Natural killer cell (primary cell): Measurements from ENCODE around the gene FSTL4. TPM values are rescaled to one million over a fixed set of nuclear protein-coding genes. Genes with fewer than 3 reads are reported as not detected.

ENCODE experiments used
- ATAC-seq, 3 donors: fragments of 150-1000 bp in 2 of 3; fragments of 200-7000 bp in 1 of 3; cut with Tn5 transposase; 1 replicate in 1 of 3; 2 replicates in 2 of 3; pipeline ENCODE4 v1.10.0; 2021; ENCODE audit warnings: mild to moderate bottlenecking in 2 of 3, moderate library complexity in 2 of 3
- DNase-seq, 2 donors: peaks; one replicate each; pipeline versions ENCODE4 v3.0.0 to v3.0.0-alpha.2; 2013 to 2021; ENCODE audit warnings: mixed read lengths in 1 of 2
- H3K27ac ChIP-seq: one replicate; pipeline ENCODE4 v1.5.1; 2013; ENCODE audit warnings: mild to moderate bottlenecking, low read length
- H3K27me3 ChIP-seq: one replicate; pipeline ENCODE4 v1.6.1; 2013; ENCODE audit warnings: low read length; ENCODE audit not compliant: control insufficient read depth, insufficient read depth
- H3K36me3 ChIP-seq: one replicate; pipeline ENCODE4 v1.6.1; 2013; ENCODE audit warnings: low read length; ENCODE audit not compliant: control insufficient read depth, insufficient read depth
- H3K4me1 ChIP-seq: one replicate; pipeline ENCODE4 v1.6.1; 2013; ENCODE audit warnings: low read length; ENCODE audit not compliant: control insufficient read depth, insufficient read depth
- H3K4me3 ChIP-seq: one replicate; pipeline ENCODE4 v1.5.1; 2013; ENCODE audit warnings: low read length
- H3K9me3 ChIP-seq: one replicate; pipeline ENCODE4 v1.6.1; 2013; ENCODE audit warnings: low read length; ENCODE audit not compliant: control insufficient read depth, insufficient read depth
- H3K27ac Mint-ChIP-seq, 2 donors: one replicate each; pipeline ENCODE4 v1.8.0; 2022; ENCODE audit warnings: mild to moderate bottlenecking in 2 of 2, mixed read lengths in 2 of 2, moderate library complexity in 1 of 2
- H3K27me3 Mint-ChIP-seq, 2 donors: one replicate each; pipeline ENCODE4 v1.8.0; 2022; ENCODE audit warnings: low read depth in 2 of 2, mixed read lengths in 2 of 2
- H3K36me3 Mint-ChIP-seq: one replicate; pipeline ENCODE4 v1.8.0; 2022; ENCODE audit warnings: mixed read lengths
- H3K4me1 Mint-ChIP-seq, 2 donors: one replicate each; pipeline ENCODE4 v1.8.0; 2022; ENCODE audit warnings: mixed read lengths in 2 of 2
- H3K4me3 Mint-ChIP-seq: one replicate; pipeline ENCODE4 v1.8.0; 2022; ENCODE audit warnings: mild to moderate bottlenecking, moderate library complexity, mixed read lengths
- H3K9me3 Mint-ChIP-seq, 2 donors: one replicate each; pipeline ENCODE4 v1.8.0; 2022; ENCODE audit warnings: mixed read lengths in 2 of 2
- CTCF ChIP-seq: fragments of 200-600 bp; IDR thresholded peaks from one replicate; pipeline ENCODE4 v1.8.0; 2022; ENCODE audit warnings: antibody characterized with exemption
- WGBS: methylation state at CpG from one replicate; pipeline ENCODE4 v1.1.7; 2013; ENCODE audit warnings: missing lambda C conversion rate; ENCODE audit not compliant: insufficient coverage; 5-methylcytosine and 5-hydroxymethylcytosine counted together
- intact Hi-C: fragments of 100-400 bp; cut with micrococcal nuclease; formaldehyde crosslinking; loops from one replicate; pipeline ENCODE4 v1.14.2; 2022
- total RNA-seq, 4 donors: library from RNA; stranded (reverse); fragments of 120-200 nt in 1 of 4; gene quantifications; one replicate each; pipeline versions ENCODE4 v1.2.3 to v1.2.4, GENCODE V29; 2013 to 2022

The FSTL4 gene
- total RNA-seq, 3 donors from 2014 or later (not counting 1 experiment from before 2014, with no cell fraction given), result 0.11 to 0.75 (median 0.55) TPM

GRCh38 chr5:133425764-133426163, 186.6 kb downstream of the FSTL4 start:
- no peaks in the 10 kb centered on the region for H3K36me3 Mint-ChIP-seq
- peaks cover 10 to 26% of the 10 kb centered on the region in 2 donors for H3K27me3 Mint-ChIP-seq
- H3K4me1 ChIP-seq, result peaks cover 5% of the 10 kb centered on the region
- no peak overlapping the region for H3K27ac ChIP-seq
- no peak overlapping the region for H3K27ac Mint-ChIP-seq
- no peaks in the 10 kb centered on the region for H3K27me3 ChIP-seq
- intact Hi-C loops, result loop anchor here (2.0 kb wide), 1 partner anchor 443 kb away; no protein-coding TSS in a partner anchor
- H3K4me3 ChIP-seq, result no peak overlapping the region
- no peak for ATAC-seq
- 90% methylated on average over 4 of the region's 4 CpGs for WGBS
- no peak overlapping the region for H3K4me3 Mint-ChIP-seq
- no peaks in the 10 kb centered on the region for H3K9me3 Mint-ChIP-seq
- DNase-seq, result no peak
- peaks cover 6 to 9% of the 10 kb centered on the region in 2 donors for H3K4me1 Mint-ChIP-seq
- no peaks in the 10 kb centered on the region for H3K9me3 ChIP-seq
- no peak for TF ChIP-seq CTCF
- no peaks in the 10 kb centered on the region for H3K36me3 ChIP-seq

- TF ChIP-seq CTCF, result no peak
- intact Hi-C loops, result loop anchor here (2.0 kb wide), 1 partner anchor 444 kb away; no protein-coding TSS in a partner anchor
- H3K36me3 Mint-ChIP-seq, result no peaks in the 10 kb centered on the region
- Histone ChIP-seq H3K36me3 (no peaks in the 10 kb centered on the region), H3K27me3 (no peaks in the 10 kb centered on the region), H3K4me3 (no peak overlapping the region), H3K4me1 (peaks cover 5% of the 10 kb centered on the region), H3K27ac (no peak overlapping the region), H3K9me3 (no peaks in the 10 kb centered on the region)
- DNase-seq (no peak), ATAC-seq (no peak)
- H3K4me3 Mint-ChIP-seq, result no peak overlapping the region
- no peak overlapping the region for H3K27ac Mint-ChIP-seq
- peaks cover 10 to 26% of the 10 kb centered on the region in 2 donors for H3K27me3 Mint-ChIP-seq
- H3K9me3 Mint-ChIP-seq, result no peaks in the 10 kb centered on the region
- 79% methylated on average over 5 of the region's 5 CpGs for WGBS
- peaks cover 6 to 9% of the 10 kb centered on the region in 2 donors for H3K4me1 Mint-ChIP-seq
These were observed 187.1 kb downstream of the FSTL4 start for GRCh38 chr5:133425222-133425621.

- H3K4me1 Mint-ChIP-seq, result peaks cover 6 to 9% of the 10 kb centered on the region in 2 donors
- H3K4me3 ChIP-seq, result no peak overlapping the region
- intact Hi-C loops, result loop anchor here (2.0 kb wide), 1 partner anchor 445 kb away; no protein-coding TSS in a partner anchor
- no peaks in the 10 kb centered on the region for H3K36me3 Mint-ChIP-seq
- H3K4me3 Mint-ChIP-seq, result no peak overlapping the region
- H3K27ac Mint-ChIP-seq, result no peak overlapping the region
- ATAC-seq, result peak; percentile 71 to 90 (median 74)
- H3K9me3 ChIP-seq, result no peaks in the 10 kb centered on the region
- peak; percentile 78 for TF ChIP-seq CTCF
- H3K27ac ChIP-seq, result no peak overlapping the region
- H3K9me3 Mint-ChIP-seq, result no peaks in the 10 kb centered on the region
- peaks cover 10 to 26% of the 10 kb centered on the region in 2 donors for H3K27me3 Mint-ChIP-seq
- no peaks in the 10 kb centered on the region for H3K27me3 ChIP-seq
- H3K36me3 ChIP-seq, result no peaks in the 10 kb centered on the region
- peaks cover 5% of the 10 kb centered on the region for H3K4me1 ChIP-seq
- WGBS, result 34% methylated on average over 30 of the region's 30 CpGs
- DNase-seq, result peak; percentile 52 to 75
These were observed 188.6 kb downstream of the FSTL4 start for GRCh38 chr5:133423618-133424282.
